AG20443 (cell line): Measurements from ENCODE around the gene SLCO2A1.

Experiments used
- DNase-seq: peaks from one replicate; pipeline ENCODE4 v3.0.0; 2012; ENCODE audit warnings: low spot score, mixed read lengths

Gene SLCO2A1

GRCh38 chr3:133884054-133884886 lies 145.5 kb downstream of the SLCO2A1 start:
- DNase-seq = peak; percentile 6

- DNase-seq = peak; percentile 6
Measured at GRCh38 chr3:133883641-133884040, 146.1 kb downstream of the SLCO2A1 start.

- peak; percentile 10 for DNase-seq
Measured at GRCh38 chr3:133882986-133883586, 146.6 kb downstream of the SLCO2A1 start.

GRCh38 chr3:133881939-133882825 lies 147.5 kb downstream of the SLCO2A1 start:
- peak; percentile 4 for DNase-seq

GRCh38 chr3:133881492-133881891 lies 148.2 kb downstream of the SLCO2A1 start:
- no peak for DNase-seq

- DNase-seq = no peak
Measured at GRCh38 chr3:133880886-133881455, 148.8 kb downstream of the SLCO2A1 start.

- no peak for DNase-seq
Measured at GRCh38 chr3:133880287-133880686, 149.4 kb downstream of the SLCO2A1 start.

GRCh38 chr3:133878518-133878917 lies 151.2 kb downstream of the SLCO2A1 start:
- no peak for DNase-seq
